Stimulated activated CD8-positive, alpha-beta memory T cell treated with anti-CD3 and anti-CD28 coated beads, Interleukin-12 subunit alpha, Interleukin-12 subunit beta, amount 100 ng/mL, for 24 hours (primary cell): ENCODE results near the gene COX4I1.
"Not testable (repeated sequence)": the region's sequence is repeated elsewhere in the genome, so short reads cannot be mapped to it uniquely, and the experiment has no call there.

ENCODE experiments used
- DNase-seq: peaks from one replicate; pipeline ENCODE4 v3.0.0-alpha.2; 2020; ENCODE audit errors: extremely low read depth

COX4I1 gene

DNA sequence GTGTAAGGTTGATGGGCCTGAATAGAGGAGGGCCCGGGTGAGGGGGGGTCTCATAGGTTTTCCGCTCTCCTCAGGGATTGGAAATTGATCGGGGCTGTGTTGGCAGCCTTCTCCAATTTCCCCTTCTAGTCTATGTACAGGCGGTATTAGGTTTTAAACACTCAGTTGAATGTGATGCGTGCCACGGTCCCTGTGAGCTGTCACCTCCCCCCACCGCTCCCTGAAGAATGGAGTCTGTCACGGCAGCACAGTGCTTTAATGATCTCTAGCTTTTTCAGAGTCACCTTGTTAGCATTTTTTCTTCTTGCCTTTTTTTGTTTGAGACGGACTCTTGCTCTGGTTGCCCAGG lies 800 bp downstream of the COX4I1 start:
- no peak for DNase-seq

DNA sequence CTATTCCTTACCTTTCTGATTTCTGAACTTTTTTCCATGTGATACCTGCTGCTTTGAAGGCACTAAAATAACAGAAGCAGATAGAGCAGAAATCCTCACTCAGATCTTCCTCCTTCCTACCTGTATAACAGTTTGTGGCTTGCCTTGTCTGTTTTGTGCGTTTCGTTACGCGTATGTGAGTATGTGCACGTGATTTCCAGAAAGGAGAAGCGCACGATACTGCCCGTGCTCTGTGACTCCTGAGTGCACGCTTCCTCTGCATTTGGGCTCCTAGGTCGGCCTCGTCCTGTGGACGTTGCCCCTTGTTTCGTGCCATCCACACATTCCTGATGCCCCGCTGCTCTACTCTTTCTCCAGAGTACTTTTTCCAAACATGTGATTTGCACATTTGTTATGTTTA lies 4.1 kb downstream of the COX4I1 start:
- DNase-seq: no peak

DNA sequence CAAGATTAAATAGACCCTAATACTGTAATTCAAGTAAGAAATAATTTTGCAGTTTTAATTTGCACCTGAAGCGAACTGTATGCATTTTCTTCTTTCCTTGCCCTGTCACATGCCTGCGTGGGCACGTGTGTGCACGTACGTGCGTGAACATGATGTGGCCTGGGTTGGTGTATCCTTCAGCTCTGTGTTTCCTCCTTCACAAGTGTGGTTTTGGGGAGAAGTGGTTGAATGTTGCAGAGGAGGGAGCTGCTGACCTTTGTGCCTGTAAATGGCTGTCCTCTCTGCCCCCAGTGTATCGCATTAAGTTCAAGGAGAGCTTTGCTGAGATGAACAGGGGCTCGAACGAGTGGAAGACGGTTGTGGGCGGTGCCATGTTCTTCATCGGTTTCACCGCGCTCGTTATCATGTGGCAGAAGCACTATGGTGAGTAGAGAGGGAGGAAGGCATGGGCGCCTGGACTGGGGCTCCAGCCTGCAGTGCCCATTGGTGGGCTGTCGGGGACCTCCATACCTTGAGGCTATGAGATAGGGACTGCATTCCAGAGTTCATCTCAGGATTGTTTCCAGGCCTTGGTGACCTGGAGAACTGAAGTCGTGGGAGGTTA lies 6.0 kb downstream of the COX4I1 start:
- no peak for DNase-seq

DNA sequence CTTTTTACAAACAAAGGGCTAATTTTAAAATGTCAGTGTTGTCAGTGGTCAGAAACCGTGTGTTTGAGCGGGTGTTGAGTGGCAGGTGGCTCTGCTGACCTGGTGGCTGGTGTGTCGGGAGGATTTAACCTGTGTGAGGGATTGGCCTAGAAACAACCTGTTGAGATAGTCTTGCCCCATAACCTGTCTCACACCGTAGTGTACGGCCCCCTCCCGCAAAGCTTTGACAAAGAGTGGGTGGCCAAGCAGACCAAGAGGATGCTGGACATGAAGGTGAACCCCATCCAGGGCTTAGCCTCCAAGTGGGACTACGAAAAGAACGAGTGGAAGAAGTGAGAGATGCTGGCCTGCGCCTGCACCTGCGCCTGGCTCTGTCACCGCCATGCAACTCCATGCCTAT lies 7.0 kb downstream of the COX4I1 start:
- no peak for DNase-seq

DNA sequence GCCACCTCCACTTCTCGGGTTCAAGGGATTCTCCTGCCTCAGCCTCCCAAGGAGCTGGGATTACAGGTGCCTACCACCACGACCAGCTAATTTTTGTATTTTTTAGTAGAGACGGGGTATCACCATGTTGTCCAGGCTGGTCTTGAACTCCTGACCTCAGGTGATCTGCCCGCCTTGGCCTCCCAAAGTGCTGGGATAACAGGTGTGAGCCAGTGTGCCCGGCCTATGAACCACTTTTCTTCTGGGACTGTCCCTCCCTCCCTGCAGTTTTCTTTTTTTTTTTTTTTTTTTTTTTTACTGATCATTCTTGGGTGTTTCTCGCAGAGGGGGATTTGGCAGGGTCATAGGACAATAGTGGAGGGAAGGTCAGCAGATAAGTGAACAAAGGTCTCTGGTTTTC lies 7.8 kb downstream of the COX4I1 start:
- not testable (repeated sequence) for DNase-seq

DNA sequence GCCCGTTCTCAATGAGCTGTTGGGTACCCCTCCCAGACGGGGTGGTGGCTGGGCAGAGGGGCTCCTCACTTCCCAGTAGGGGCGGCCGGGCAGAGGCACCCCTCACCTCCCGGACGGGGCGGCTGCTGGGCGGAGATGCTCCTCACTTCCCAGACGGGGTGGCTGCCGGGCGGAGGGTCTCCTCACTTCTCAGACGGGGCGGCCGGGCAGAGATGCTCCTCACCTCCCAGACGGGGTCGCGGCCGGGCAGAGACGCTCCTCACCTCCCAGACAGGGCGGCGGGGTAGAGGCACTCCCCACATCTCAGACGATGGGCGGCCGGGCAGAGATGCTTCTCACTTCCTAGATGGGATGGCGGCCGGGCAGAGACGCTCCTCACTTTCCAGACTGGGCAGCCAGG lies 8.6 kb downstream of the COX4I1 start:
- not testable (repeated sequence) for DNase-seq

DNA sequence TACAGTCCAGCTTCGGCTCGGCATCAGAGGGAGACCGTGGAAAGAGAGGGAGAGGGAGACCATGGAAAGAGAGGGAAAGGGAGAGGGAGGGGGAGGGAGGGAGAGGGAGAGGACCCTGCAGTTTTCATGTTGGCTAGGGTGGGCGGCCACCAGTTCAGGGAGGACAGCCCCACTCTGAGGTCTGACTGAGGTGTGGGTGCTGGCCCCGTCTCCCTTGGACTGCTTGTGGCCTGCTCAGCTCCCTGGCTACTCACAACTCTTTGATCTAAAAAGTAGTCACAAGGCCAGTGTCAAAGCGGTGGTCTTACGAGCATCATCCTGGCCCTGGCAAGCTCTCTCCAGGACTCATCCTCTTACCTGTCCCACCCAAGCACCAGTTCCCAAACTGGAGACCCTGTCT lies 9.4 kb downstream of the COX4I1 start:
- no peak for DNase-seq

DNA sequence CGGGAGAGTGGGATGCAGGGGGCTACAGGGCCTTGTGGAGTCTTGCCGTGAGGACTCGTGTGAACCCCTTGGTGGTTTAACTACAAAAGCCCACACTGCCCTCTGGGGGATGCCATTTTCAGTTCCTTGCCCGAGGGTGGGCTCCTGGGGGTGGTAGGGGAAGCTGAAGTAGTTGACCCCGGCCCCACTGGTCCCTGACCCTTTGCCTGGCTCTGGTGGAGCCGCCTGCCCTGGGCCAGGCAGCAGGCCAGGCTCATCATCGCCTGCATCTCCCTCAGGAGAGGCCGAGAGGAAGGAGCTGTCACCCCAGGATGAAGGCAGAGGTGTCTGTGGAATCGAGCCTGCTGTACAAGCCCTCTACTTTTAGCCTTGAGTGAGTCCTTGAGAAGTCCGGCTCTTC lies 10.2 kb downstream of the COX4I1 start:
- DNase-seq: no peak

DNA sequence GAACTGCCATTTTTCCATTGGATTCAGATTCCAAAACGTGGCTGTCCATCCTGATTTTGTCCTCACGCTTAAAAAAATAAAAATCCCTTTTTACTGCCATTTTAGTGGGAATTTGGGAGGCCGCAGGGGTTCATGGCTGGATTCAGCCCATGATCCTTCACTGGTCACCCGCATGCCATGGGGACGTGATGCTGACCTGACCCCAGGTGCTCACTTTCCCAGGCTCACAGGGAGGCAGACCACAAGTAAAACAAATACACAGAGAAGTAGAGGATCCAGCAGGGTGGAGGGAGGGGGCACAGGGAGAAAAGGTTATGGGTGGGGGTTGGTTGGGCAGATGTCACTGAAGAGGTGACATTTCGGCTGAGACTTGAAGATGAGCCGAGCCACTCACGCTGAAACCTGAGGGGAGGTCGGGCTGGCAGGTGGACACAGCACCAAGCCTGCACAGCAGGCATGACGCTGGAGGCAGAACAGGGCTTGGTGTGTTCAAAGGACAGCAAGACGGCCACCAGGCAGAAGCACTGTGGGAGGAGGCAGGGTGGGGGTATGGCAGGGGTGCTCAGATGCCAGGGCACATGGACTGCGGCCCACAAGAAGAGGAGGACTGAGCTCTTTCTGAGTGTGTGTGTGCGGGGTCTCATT lies 10.7 kb downstream of the COX4I1 start:
- no peak for DNase-seq

DNA sequence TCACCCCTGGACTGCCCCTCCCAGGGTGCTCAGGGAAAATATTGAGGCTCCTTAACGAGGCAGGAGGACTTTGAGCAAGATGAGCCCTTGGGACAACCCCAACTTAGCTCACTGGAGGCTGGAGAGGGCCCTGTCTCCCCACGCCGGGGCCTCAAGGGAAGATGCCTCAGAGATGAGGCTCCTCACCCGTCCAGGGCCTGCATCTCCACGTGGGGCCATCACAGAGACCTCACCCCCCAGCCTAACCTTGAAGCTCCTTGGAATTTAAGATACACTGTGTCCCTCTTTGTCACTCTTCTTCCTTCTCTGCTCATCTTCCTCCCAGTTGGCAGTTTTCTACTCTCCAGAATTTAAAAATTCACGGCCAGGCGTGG lies 11.2 kb downstream of the COX4I1 start:
- no peak for DNase-seq

DNA sequence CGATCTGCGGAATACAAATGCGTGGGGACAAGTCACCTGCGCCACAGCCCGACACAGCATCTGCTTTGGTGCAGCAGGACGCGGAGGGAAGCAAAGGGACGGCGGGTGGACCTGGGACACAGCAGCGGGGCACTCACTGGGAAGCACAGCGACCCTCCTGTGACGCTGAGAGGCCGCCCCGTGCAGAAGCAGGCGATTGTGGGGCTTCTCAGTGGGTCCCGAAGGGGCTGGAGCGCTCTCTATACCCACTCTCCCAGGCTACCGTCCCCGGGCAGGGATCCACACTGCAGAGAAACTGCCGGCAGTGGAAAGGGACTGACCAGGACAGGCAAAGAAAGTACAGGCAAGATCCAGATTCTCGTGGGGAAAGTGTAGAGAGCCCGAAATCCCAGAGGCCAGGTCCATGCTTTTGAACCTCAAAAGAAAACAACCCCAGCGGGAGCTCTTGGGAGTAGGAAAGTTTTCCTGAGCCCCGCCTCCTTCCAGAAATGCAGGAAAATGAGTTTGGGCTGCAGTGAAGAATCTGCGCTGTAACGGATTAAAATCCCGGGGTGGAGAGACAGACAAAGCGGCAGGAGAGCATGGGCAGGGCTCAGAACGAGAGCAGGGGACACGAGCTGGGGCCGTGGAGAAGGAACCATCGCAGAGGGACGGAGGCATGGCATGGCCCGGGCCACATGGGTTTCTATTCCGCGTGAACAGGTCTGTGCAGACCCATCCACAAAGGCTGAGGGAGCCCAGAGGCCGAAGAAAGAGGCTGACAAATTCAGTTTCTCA lies 12.7 kb downstream of the COX4I1 start:
- no peak for DNase-seq

DNA sequence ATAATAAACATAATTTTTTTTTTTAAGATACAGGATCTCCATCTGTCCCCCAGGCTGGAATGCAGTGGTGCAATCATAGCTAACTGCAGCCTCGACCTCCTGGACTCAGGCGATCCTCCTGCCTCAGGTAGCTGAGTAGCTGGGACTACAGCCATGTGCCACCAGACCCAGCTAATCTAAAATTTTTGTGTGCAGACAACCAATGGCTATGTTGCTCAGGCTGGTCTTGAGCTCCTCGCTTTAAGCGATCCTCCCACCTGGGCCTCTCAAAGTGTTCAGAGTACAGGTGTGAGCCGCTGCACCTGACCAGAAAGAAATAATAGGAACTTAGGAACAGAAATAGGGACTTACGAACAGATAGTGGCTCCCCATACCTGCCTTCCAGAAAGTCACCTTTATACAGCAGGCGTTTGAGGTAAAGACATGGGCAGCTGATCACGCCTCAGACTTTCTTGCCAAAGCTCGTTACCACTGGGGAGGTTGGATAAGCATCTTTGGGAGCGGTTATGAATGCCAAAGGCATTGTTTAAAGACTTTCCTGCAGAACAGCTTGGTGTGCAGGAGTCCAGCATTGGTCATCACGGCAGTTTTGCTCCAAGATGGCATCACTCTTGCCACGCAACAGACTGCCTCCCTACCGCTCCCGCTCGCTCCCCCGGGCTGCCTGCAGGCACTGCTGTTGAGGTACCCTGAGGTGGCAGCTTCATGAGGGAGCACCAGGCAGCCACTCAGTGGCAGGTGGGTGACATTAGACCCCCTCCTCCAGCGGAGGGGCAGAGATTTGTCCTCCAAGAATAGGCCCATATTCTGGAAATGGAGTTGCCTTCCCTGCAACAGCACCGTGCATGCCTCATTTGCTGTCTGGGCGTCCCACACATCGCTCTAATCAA lies 13.6 kb downstream of the COX4I1 start:
- no peak for DNase-seq

DNA sequence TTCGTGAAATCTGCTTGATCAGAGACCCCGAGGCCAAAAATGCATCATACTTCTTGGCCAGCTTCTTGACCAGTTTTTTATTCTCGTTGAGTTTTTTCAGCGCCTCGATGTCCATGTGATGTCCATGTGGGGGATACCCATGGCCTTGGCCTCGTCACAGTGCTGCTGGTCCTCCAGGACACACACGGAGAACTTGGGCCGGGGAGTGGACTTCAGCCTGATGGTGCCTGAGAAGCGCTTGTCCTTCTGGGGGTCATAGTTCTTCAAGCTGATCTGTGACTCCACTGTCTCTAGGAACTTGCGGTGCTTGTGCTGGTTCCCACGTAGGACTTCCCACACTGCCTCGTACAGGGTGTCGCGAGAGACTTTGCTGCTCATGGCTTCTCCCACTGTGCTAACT lies 16.7 kb downstream of the COX4I1 start:
- no peak for DNase-seq

DNA sequence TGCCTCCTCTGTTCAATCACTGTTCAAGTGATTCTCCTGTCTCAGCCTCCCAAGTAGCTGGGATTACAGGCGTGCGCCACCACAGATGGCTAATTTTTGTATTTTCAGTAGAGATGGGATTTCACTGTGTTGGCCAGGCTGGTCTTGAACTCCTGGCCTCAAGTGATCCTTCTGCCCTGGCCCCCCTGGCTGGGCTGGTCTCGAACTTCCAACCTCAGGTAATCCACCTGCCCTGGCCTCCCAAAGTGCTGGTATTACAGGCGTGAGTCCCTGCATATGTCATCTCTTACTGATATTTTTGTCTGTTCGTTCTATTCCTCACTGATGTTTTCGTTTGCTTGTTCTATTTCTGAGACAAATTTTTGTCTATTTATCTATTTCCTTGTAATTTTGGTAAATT lies 17.7 kb downstream of the COX4I1 start:
- DNase-seq: not testable (repeated sequence)

DNA sequence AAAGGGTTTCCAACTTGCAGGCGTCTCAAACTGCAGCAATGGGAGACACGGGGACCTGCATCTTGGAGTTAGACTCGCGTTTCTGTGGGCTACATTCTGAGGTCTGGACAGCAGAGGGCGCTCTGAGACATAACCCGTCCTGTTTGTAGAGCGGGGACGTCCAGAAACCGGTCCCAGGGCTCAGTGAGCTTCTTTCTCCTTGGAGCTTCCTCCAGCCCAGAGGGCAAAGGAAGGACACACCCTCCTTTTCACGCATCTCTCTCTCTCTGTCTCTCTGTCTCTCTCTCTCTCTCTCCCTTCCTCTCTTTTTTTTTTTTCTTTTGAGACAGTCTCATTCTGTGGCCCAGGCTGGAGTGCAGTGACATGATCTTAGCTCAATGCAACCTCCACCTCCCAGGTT lies 19.8 kb downstream of the COX4I1 start:
- peak; percentile 61 for DNase-seq

DNA sequence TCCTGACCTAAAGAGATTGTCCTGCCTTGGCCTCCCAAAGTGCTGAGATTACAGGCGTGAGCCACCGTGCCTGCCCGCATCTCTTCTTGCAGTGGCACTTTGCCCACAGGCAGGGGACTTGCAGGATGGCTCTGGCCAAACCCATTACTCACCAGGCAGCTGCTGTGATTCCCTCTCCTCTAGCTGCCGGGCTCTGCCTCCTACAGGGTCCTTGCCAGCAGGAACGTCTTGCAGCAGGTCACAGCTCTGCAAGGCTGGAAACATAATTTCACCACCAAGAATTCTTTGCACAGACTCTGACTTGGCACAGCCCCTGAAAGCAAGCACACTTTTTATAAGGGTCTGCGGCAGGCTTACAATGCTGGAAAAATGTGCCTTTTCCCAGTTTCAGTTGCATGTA lies 20.3 kb downstream of the COX4I1 start:
- DNase-seq: no peak

DNA sequence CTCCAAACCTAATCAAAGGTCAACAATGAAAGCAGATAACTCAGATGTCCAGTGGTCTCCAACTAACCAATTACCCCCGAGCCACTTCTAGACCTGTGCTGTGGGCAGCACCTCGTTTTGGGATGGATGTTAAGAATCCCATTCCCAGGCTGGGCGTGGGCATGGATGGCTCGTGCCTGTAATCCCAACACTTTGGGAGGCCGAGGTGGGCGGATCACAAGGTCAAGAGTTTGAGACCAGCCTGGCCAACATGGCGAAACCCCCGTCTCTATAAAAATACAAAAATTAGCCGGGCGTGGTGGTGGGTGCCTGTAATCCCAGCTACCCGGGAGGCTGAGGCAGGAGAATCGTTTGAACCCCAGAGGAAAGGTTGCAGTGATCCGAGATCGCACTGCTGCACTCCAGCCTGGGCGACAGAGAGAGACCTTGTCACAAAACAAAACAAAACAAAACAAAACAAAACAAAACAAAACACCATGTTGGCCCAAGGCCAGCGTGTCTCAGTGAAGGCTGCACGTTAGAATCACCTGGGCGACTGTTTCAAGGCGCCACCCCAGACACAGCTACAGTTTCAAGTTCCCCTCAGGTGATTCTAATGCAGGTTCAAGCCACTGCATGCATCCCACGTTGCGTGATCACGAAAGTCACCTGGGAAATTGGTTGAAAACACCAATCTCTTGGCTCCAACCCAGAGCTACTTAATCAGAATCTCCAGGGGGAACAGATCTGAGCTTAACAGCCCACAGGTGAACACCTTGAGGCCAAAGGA lies 21.3 kb downstream of the COX4I1 start:
- DNase-seq: no peak

DNA sequence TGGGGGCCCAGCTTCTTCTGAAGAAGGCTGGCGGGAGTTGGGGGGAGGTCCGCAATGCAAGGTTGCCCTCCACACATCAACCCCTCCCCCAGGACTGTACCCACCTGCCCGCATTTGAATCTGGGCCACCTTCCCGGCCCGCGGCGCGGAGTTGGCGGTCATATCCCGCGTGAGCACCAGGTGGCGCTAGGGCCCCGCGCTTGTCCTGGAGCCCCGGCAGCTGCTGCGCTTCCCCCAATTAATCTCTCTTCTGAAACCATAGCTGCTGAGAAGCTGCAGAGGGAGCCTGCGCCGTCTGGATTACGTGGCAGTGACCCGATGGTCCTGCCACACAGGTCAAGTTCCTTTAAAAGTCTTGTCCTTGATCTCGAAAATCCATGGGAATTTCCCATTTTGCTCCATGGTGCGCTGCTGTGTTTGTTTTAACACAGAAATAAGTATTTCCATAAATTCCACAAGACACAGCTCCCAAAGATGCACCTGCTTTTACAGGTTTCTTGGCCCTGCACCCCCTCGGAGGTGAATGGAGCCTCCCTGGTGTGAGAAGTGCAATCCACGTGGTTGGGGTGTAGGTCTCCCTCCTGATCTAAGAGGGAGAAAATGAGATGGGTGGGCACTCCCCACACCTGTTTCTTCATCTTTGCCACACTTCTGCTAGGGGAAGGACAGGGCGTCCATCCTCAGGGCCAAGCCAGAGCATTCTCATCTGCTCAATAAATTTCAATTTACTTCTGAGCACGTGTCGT lies 22.1 kb downstream of the COX4I1 start:
- peak; percentile 42 for DNase-seq

DNA sequence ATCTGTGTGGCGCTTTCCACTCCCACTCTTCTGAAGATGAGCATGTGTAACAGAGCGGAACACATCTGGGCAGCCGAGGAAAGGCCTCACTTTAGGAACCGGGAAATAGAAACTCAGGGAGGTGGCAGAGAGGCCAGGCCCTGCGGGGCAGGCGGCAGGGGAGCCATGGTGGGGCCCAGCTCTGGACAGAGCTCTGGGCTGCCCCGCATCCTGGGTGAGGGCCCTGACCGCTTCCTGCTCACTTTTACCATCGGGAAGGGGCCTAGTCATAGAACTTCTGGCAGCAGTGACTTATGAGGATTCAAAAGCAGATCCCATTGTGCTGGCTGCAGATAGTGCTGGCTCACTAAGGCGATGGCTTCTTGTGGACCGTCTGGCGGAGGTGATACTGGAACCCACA lies 22.6 kb downstream of the COX4I1 start:
- no peak for DNase-seq

DNA sequence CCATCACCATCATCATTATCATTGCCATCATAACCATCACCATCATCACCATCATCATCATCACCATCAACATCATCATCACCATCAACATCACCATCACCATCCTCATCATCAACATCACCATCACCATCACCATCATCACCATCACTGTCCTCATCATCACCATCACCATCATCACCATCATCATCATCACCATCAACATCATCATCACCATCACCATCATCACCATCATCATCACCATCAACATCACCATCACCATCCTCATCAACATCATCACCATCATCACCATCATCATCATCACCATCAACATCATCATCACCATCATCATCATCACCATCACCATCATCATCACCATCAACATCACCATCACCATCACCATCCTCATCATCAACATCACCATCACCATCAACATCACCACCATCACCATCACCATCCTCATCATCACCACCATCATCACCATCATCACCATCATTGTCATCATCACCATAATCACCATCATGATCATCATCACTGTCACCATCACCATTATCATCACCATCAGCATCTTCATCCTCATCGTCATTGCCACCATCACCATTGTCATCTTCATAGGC lies 23.9 kb downstream of the COX4I1 start:
- DNase-seq: no peak
